ENCODE measurements around the gene BAD.
A peak's percentile ranks its signal among the peaks of the same experiment; 100 is the strongest.

BAD gene

GRCh38 chr11:64296236-64296635 is 11.8 kb upstream of the BAD start:
- DNase-seq: no peak

GRCh38 chr11:64295760-64296159 is 11.3 kb upstream of the BAD start:
- DNase-seq: no peak

- no peak for DNase-seq
Observed at GRCh38 chr11:64294774-64295173, 10.3 kb upstream of the BAD start.

- DNase-seq: no peak
Observed at GRCh38 chr11:64292460-64293254, 8.2 kb upstream of the BAD start.

- no peak for DNase-seq
Observed at GRCh38 chr11:64291752-64292459, 7.4 kb upstream of the BAD start.

GRCh38 chr11:64291262-64291751 is 6.8 kb upstream of the BAD start, which contains the start of gene KCNK4:
TSS of gene KCNK4 (plus strand) at chr11:64291302. CDS start at chr11:64293019, 1,717 bp downstream.
- no peak for DNase-seq

GRCh38 chr11:64290352-64291261 is 6.1 kb upstream of the BAD start:
- no peak for DNase-seq

- DNase-seq: no peak
Observed at GRCh38 chr11:64289002-64289564, 4.6 kb upstream of the BAD start.

GRCh38 chr11:64288353-64288750 is 3.9 kb upstream of the BAD start:
- no peak for DNase-seq

- DNase-seq: no peak
Observed at GRCh38 chr11:64287676-64288352, 3.3 kb upstream of the BAD start.

GRCh38 chr11:64286801-64287159 is 2.3 kb upstream of the BAD start:
- DNase-seq: no peak

- DNase-seq: no peak
Observed at GRCh38 chr11:64285885-64286800, 1.7 kb upstream of the BAD start.

GRCh38 chr11:64284962-64285884 is 758 bp upstream of the BAD start, which contains the start of gene GPR137:
TSS of gene GPR137 (plus strand) at chr11:64285848. CDS start at chr11:64286525, 677 bp downstream.
- peak; percentile 81 to 88 for DNase-seq

GRCh38 chr11:64283092-64283491 is 1.4 kb downstream of the BAD start:
- no peak for DNase-seq

GRCh38 chr11:64281957-64282770 is 2.3 kb downstream of the BAD start:
- DNase-seq: no peak

GRCh38 chr11:64278576-64279190 is 5.8 kb downstream of the BAD start:
- DNase-seq: no peak

GRCh38 chr11:64276653-64277431 is 7.6 kb downstream of the BAD start:
- no peak for DNase-seq

Data from hippocampal formation (tissue), 2 donors.